IMR-90 (cell line): Measurements from ENCODE around the gene PI4KA. TPM values are rescaled to one million over a fixed set of nuclear protein-coding genes. Genes with fewer than 3 reads are reported as not detected.

ENCODE experiments used
- ATAC-seq: fragments of 200-7000 bp; cut with Tn5 transposase; 2 replicates; pipeline ENCODE4 v1.9.1; 2020; ENCODE audit warnings: low read depth, mild to moderate bottlenecking, moderate library complexity
- BruUV-seq: library from RNA; stranded (reverse); fragments of 400-500 nt; replicated peaks from 2 replicates; lab custom pipeline; 2021; lab: Mats Ljungman, UMichigan
- CTCF ChIA-PET: fragments of 300-600 bp; formaldehyde crosslinking; extraction: SDS; loops from one replicate; lab custom pipeline; 2021; ENCODE audit warnings: antibody characterized with exemption; lab: Yijun Ruan, JAX
- POLR2A ChIA-PET: fragments of 300-600 bp; sonication (Branson Sonifier 250); formaldehyde crosslinking; loops from one replicate; lab custom pipeline; 2022; ENCODE audit warnings: antibody characterized with exemption; ENCODE audit not compliant: unreplicated experiment; lab: Charles Lee
- DNase-seq: peaks from one replicate; pipeline ENCODE4 v3.0.0; 2013
- H2AFZ ChIP-seq: replicated peaks from 2 replicates; pipeline ENCODE3; 2013; ENCODE audit warnings: low read length, mild to moderate bottlenecking; ENCODE audit not compliant: poor library complexity
- H2AK5ac ChIP-seq: 2 replicates; pipeline ENCODE4 v1.6.1; 2013; ENCODE audit warnings: low read depth, low read length, inconsistent platforms
- H2AK9ac ChIP-seq: replicated peaks from 2 replicates; pipeline ENCODE3; 2013; ENCODE audit warnings: mild to moderate bottlenecking, low read depth, low read length, moderate library complexity; ENCODE audit not compliant: poor library complexity
- H2BK120ac ChIP-seq: 2 replicates; pipeline ENCODE4 v1.6.1; 2013; ENCODE audit warnings: low read depth, low read length, inconsistent platforms
- H2BK15ac ChIP-seq: 3 replicates; pipeline ENCODE4 v1.6.1; 2013; ENCODE audit warnings: low read depth, low read length, inconsistent platforms
- H2BK20ac ChIP-seq: 2 replicates; pipeline ENCODE4 v1.6.1; 2013; ENCODE audit warnings: low read depth, mild to moderate bottlenecking, inconsistent platforms, low read length, moderate library complexity
- H2BK5ac ChIP-seq: 2 replicates; pipeline ENCODE4 v1.6.1; 2013; ENCODE audit warnings: mild to moderate bottlenecking, low read depth, low read length, inconsistent platforms; ENCODE audit not compliant: poor library complexity, severe bottlenecking
- H3K14ac ChIP-seq: replicated peaks from 2 replicates; pipeline ENCODE4 v1.6.1; 2013; ENCODE audit warnings: low read depth, low read length, inconsistent platforms
- H3K18ac ChIP-seq: 2 replicates; pipeline ENCODE4 v1.6.1; 2013; ENCODE audit warnings: low read depth, low read length, control low read depth
- H3K23ac ChIP-seq: 2 replicates; pipeline ENCODE4 v1.6.1; 2013; ENCODE audit warnings: low read depth, low read length, inconsistent platforms
- H3K27ac ChIP-seq: 2 replicates; pipeline ENCODE4 v1.5.1; 2013; ENCODE audit warnings: mild to moderate bottlenecking, control low read depth, low read length; ENCODE audit not compliant: insufficient read depth
- H3K27me3 ChIP-seq: 2 replicates; pipeline ENCODE4 v1.6.1; 2013; ENCODE audit warnings: low read length; ENCODE audit not compliant: control insufficient read depth, insufficient read depth
- H3K36me3 ChIP-seq: 2 replicates; pipeline ENCODE4 v1.6.1; 2013; ENCODE audit warnings: low read length, mixed read lengths; ENCODE audit not compliant: control insufficient read depth, insufficient read depth
- H3K4ac ChIP-seq: 2 replicates; pipeline ENCODE4 v1.6.1; 2013; ENCODE audit warnings: low read depth, low read length, inconsistent platforms
- H3K4me1 ChIP-seq: 2 replicates; pipeline ENCODE4 v1.6.1; 2013; ENCODE audit warnings: low read length, mixed read lengths; ENCODE audit not compliant: control insufficient read depth, insufficient read depth
- H3K4me2 ChIP-seq: 2 replicates; pipeline ENCODE4 v1.6.1; 2013; ENCODE audit warnings: low read depth, mild to moderate bottlenecking, control low read depth, low read length, moderate library complexity
- H3K4me3 ChIP-seq: 2 replicates; pipeline ENCODE4 v1.5.1; 2013; ENCODE audit warnings: low read depth, mild to moderate bottlenecking, control low read depth, low read length, moderate library complexity; ENCODE audit not compliant: insufficient read depth
- H3K56ac ChIP-seq: 2 replicates; pipeline ENCODE4 v1.6.1; 2013; ENCODE audit warnings: low read length, inconsistent platforms; ENCODE audit not compliant: insufficient read depth; ENCODE audit errors: extremely low read depth
- H3K79me1 ChIP-seq, 2 experiments: 2 replicates each; pipeline ENCODE4 v1.6.1; 2013; ENCODE audit warnings: low read length in 2 of 2, inconsistent platforms in 1 of 2, low read depth in 1 of 2
- H3K9ac ChIP-seq: 2 replicates; pipeline ENCODE4 v1.6.1; 2013; ENCODE audit warnings: low read depth, low read length, control low read depth
- H3K9me1 ChIP-seq: 2 replicates; pipeline ENCODE4 v1.6.1; 2013; ENCODE audit warnings: low read length, inconsistent platforms; ENCODE audit not compliant: insufficient read depth
- H3K9me3 ChIP-seq: 2 replicates; pipeline ENCODE4 v1.6.1; 2013; ENCODE audit warnings: low read length; ENCODE audit not compliant: control insufficient read depth, insufficient read depth
- H4K20me1 ChIP-seq: 2 replicates; pipeline ENCODE4 v1.6.1; 2013; ENCODE audit warnings: low read length, inconsistent platforms; ENCODE audit not compliant: insufficient read depth
- H4K5ac ChIP-seq: 2 replicates; pipeline ENCODE4 v1.6.1; 2013; ENCODE audit warnings: mild to moderate bottlenecking, low read depth, low read length, control low read depth
- H4K8ac ChIP-seq, 2 experiments: 2 replicates each; pipeline ENCODE4 v1.6.1; 2013; ENCODE audit warnings: low read depth in 2 of 2, low read length in 2 of 2, control low read depth in 1 of 2, inconsistent platforms in 1 of 2
- H4K91ac ChIP-seq: 2 replicates; pipeline ENCODE4 v1.6.1; 2013; ENCODE audit warnings: low read depth, low read length, inconsistent platforms; ENCODE audit not compliant: insufficient read depth
- BHLHE40 ChIP-seq: fragments of 150-350 bp; IDR thresholded peaks from 2 replicates; pipeline ENCODE4 v1.6.1; 2016; ENCODE audit warnings: mild to moderate bottlenecking, low read depth, low read length
- FOS ChIP-seq: fragments of 150-350 bp; IDR thresholded peaks from 2 replicates; pipeline ENCODE4 v1.6.1; 2016; ENCODE audit warnings: low read depth, low read length
- MAFK ChIP-seq: IDR thresholded peaks from 2 replicates; pipeline ENCODE4 v1.6.1; 2012; ENCODE audit warnings: low read depth, low read length, improper control_type of control experiment
- MAZ ChIP-seq: IDR thresholded peaks from 2 replicates; pipeline ENCODE4 v1.6.1; 2012; ENCODE audit warnings: low read depth, mild to moderate bottlenecking, low read length, improper control_type of control experiment, moderate library complexity, borderline replicate concordance
- NFE2L2 ChIP-seq: fragments of 150-350 bp; IDR thresholded peaks from 2 replicates; pipeline ENCODE4 v1.6.1; 2016; ENCODE audit warnings: low read depth, mild to moderate bottlenecking, low read length
- POLR2A ChIP-seq: IDR thresholded peaks from 2 replicates; pipeline ENCODE4 v1.6.1; 2012; ENCODE audit warnings: mild to moderate bottlenecking, low read depth, low read length
- RAD21 ChIP-seq: IDR thresholded peaks from 2 replicates; pipeline ENCODE4 v1.6.1; 2012; ENCODE audit warnings: low read length, improper control_type of control experiment
- WGBS, 2 experiments: methylation state at CpG; one replicate each; pipeline versions ENCODE4 v1.1.5 to v1.1.7; 2013; ENCODE audit warnings: missing lambda C conversion rate in 2 of 2; ENCODE audit not compliant: insufficient read length in 1 of 2; ENCODE audit errors: extremely low coverage in 2 of 2; 5-methylcytosine and 5-hydroxymethylcytosine counted together
- dilution Hi-C: fragments of 300-500 bp; cut with HindIII; formaldehyde crosslinking; loops from one replicate; pipeline ENCODE4 v1.14.3; 2018; ENCODE audit warnings: low sequenced_read_pairs; ENCODE audit not compliant: unreplicated experiment
- in situ Hi-C: fragments of 300-500 bp; cut with MboI; formaldehyde crosslinking; loops from 3 replicates; pipeline ENCODE4 v1.14.3; 2019; ENCODE audit warnings: low sequenced_read_pairs, inconsistent platforms, mixed read lengths
- intact Hi-C: fragments of 100-400 bp; cut with micrococcal nuclease; formaldehyde crosslinking; loops from 2 replicates; pipeline ENCODE4 v1.10.0; 2022
- polyA plus RNA-seq, 3 experiments: library from polyadenylated mRNA; depleted of rRNA; stranded (reverse); fragments of >200 nt; gene quantifications; 2 replicates each; pipeline ENCODE4 v1.2.3, GENCODE V29; 2012; ENCODE audit warnings: low replicate concordance in 1 of 3
- total RNA-seq: library from RNA; depleted of rRNA; stranded (reverse); fragments of >200 nt; gene quantifications from 2 replicates; pipeline ENCODE4 v1.2.3, GENCODE V29; 2012
- TF ChIP-seq, protein P1 (sequence below): fragments of 150-350 bp; IDR thresholded peaks from 2 replicates; pipeline ENCODE4 v1.6.1; 2016; ENCODE audit warnings: low read depth, mild to moderate bottlenecking, low read length, moderate library complexity, borderline replicate concordance
- TF ChIP-seq, protein P2 (sequence below): fragments of 150-350 bp; IDR thresholded peaks from 2 replicates; pipeline ENCODE4 v1.6.1; 2017; ENCODE audit warnings: mild to moderate bottlenecking, antibody characterized with exemption, low read length, low read depth

PI4KA gene
- total and polyA plus RNA-seq, 2 of the 4 experiments (the other 2 are of a cell fraction) = 16.8 to 35.5 TPM

DNA sequence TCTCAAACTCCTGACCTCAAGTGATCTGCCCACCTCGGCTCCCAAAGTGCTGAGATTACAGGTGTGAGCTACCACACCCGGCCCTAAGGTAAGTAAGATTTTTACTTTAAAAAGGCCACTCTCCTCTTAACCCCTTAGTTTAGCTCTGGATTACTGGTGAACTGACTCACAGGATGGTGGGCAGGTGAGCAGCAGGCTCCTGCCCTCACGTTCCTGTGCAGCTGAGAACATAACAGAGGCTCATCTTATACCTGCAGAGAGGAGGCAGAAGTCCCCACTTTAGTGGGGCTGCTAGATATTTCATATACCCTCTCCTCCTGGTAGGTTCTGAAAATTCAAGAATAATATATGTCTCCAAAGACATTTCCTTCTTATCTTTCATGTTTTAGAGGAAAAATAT lies 101.8 kb downstream of the PI4KA start:
- ChIA-PET POLR2A (no interaction called here), CTCF (interaction anchor here (1.4 kb wide), 1 partner anchor 21 kb away, joined by 3 read pairs; no protein-coding TSS in a partner anchor)
- DNase-seq (no peak), ATAC-seq (no peak)
- intact Hi-C loops = no loop called here
- peaks cover 11% of the 10 kb centered on the region for H3K9me1 ChIP-seq
- H3K23ac ChIP-seq = no peak overlapping the region
- H3K4me3 ChIP-seq = no peak overlapping the region
- H2AK9ac ChIP-seq = no peak overlapping the region
- peaks cover 23% of the 10 kb centered on the region for H3K36me3 ChIP-seq
- TF ChIP-seq MAFK (no peak), FOS (no peak), POLR2A (no peak), NFE2L2 (no peak), RAD21 (no peak), MAZ (no peak), BHLHE40 (no peak)
- TF ChIP-seq, protein P1, sequence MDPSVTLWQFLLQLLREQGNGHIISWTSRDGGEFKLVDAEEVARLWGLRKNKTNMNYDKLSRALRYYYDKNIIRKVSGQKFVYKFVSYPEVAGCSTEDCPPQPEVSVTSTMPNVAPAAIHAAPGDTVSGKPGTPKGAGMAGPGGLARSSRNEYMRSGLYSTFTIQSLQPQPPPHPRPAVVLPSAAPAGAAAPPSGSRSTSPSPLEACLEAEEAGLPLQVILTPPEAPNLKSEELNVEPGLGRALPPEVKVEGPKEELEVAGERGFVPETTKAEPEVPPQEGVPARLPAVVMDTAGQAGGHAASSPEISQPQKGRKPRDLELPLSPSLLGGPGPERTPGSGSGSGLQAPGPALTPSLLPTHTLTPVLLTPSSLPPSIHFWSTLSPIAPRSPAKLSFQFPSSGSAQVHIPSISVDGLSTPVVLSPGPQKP = no peak
- TF ChIP-seq, protein P2, sequence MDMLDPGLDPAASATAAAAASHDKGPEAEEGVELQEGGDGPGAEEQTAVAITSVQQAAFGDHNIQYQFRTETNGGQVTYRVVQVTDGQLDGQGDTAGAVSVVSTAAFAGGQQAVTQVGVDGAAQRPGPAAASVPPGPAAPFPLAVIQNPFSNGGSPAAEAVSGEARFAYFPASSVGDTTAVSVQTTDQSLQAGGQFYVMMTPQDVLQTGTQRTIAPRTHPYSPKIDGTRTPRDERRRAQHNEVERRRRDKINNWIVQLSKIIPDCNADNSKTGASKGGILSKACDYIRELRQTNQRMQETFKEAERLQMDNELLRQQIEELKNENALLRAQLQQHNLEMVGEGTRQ = no peak
- no peak overlapping the region for H2BK120ac ChIP-seq
- no peak overlapping the region for H3K18ac ChIP-seq
- H3K4ac ChIP-seq = no peak overlapping the region
- no peak overlapping the region for H2BK20ac ChIP-seq
- no peak overlapping the region for H2BK15ac ChIP-seq
- H3K4me1 ChIP-seq = no peaks in the 10 kb centered on the region
- no peaks in the 10 kb centered on the region for H3K27me3 ChIP-seq
- dilution Hi-C loops = no loop called here
- no peak overlapping the region for H4K5ac ChIP-seq
- BruUV-seq = no TSS peak
- H3K56ac ChIP-seq = no peak overlapping the region
- no peak overlapping the region for H3K4me2 ChIP-seq
- no peaks in the 10 kb centered on the region for H3K9me3 ChIP-seq
- no peak overlapping the region for H4K91ac ChIP-seq
- H3K14ac ChIP-seq = no peak overlapping the region
- H3K79me1 ChIP-seq = no peaks in the 10 kb centered on the region
- in situ Hi-C loops = no loop called here
- no CpG with 5 or more reads among the region's 3 CpGs for WGBS, 2 experiments
- H2AK5ac ChIP-seq = no peak overlapping the region
- H3K9ac ChIP-seq = no peak overlapping the region
- H3K27ac ChIP-seq = no peak overlapping the region
- 0 out of 2 replicates have a peak, but pooled peaks cover 3% of the 10 kb centered on the region for H4K20me1 ChIP-seq
- no peak overlapping the region for H2BK5ac ChIP-seq
- no peak overlapping the region for H2AFZ ChIP-seq
- no peak overlapping the region for H4K8ac ChIP-seq
